LoVo (cell line): ENCODE results near the gene ZNF235.
"Not testable (repeated sequence)": the region's sequence is repeated elsewhere in the genome, so short reads cannot be mapped to it uniquely, and the experiment has no call there.

ENCODE experiments used
- DNase-seq: peaks from one replicate; pipeline ENCODE4 v3.0.0-alpha.2; 2016; ENCODE audit warnings: low spot score

The ZNF235 gene

DNA sequence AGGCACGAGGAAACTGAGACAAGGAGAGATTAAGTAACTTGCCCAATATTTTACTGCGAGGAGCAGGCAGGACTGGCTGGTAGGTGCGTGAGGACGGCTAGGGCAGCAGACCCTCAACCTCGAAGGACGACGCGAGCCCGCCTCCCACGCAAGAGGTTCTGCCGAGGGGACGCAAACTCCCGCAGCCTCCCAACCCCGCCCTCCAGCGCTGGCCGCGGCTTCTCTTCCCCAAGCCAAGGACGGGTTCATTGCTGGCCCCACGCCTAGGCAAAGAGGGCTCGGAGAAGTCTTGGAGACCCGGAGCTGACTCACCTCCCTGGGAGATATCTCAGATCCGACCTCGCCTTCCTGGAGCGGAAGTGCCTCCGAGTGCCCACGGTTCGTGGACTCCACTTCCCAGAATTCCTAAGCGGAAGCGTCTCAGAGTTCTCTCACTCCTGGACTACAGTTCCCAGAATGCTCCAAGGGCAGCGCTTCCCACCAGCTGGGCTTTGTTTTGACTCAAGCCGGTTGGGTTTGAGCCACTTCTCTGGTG is at the start of gene ZNF235:
Gene ZNF235, minus strand, starts transcription at position 367 of the 535 bp plus-strand sequence. CDS start 1,621 bp downstream, outside the sequence.
- peak; percentile 26 for DNase-seq

GRCh38 chr19:44346556-44346955 is 41.7 kb upstream of the ZNF235 start:
- no peak for DNase-seq

GRCh38 chr19:44345959-44346358 is 41.1 kb upstream of the ZNF235 start:
- DNase-seq: no peak

GRCh38 chr19:44344255-44344654 is 39.4 kb upstream of the ZNF235 start:
- DNase-seq: no peak

GRCh38 chr19:44341794-44342193 is 37.0 kb upstream of the ZNF235 start:
- no peak for DNase-seq

GRCh38 chr19:44334639-44335038 is 29.8 kb upstream of the ZNF235 start:
- not testable (repeated sequence) for DNase-seq

GRCh38 chr19:44332145-44332544 is 27.3 kb upstream of the ZNF235 start:
- no peak for DNase-seq

DNA sequence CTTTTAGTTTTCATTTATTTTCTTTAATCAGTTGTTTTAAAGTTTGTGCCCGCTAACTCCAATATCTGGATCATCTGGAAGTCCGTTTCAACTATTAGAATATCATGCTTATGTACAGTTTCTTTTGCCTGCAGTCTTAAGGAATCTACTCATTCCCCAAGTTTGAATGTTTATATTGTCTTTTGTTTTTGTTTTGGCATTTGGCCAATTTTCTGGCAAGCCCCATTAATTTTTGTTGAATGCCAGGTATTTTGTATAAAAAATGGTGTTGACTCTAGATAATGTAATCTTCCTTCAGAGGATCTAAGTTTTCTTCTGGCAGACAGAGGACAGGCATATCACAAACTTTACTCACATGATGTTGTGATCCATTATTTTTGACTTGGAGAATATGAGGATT is 11.1 kb upstream of the ZNF235 start:
- no peak for DNase-seq

- DNase-seq: no peak
These were observed 8.4 kb upstream of the ZNF235 start for GRCh38 chr19:44313231-44313630.

DNA sequence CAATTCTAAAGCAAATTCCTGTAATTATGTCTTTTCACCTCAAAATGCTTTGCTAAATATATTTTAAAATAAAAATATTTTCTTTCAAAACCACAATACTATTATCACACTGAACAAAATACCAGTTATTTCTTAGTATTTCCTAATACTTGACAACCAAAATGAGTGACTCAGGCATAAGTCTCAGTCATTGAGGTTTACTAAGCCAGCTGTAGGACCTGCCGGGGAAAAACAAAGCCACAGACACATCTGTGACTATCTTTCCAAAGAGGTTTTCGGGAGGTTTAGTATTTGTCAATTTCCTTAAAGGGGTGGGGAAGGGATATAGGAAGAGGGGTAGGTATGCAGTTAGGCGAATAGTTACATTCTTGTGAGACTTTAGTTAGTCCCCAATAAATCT is 3.2 kb upstream of the ZNF235 start:
- no peak for DNase-seq

GRCh38 chr19:44306283-44306682 is 1.5 kb upstream of the ZNF235 start:
- DNase-seq: no peak

DNA sequence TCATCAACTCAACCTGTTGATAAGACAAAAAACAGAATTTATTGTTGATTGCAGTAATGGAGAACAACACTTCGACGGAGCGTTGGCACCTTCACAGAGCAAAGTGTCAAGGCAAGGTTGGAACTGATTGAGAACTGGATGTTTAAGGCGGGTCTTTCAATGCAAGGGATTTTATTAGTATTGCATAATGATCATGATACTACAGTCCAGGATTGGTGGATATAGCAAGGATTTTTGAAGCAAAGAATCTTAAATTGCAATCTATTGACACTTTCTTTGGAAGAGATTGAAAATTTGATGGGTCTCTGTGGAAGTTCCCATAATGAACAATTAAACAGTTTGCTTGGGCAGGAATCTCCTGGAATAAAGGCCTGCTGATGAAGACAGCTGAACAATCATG is 632 bp upstream of the ZNF235 start:
- DNase-seq: no peak

DNA sequence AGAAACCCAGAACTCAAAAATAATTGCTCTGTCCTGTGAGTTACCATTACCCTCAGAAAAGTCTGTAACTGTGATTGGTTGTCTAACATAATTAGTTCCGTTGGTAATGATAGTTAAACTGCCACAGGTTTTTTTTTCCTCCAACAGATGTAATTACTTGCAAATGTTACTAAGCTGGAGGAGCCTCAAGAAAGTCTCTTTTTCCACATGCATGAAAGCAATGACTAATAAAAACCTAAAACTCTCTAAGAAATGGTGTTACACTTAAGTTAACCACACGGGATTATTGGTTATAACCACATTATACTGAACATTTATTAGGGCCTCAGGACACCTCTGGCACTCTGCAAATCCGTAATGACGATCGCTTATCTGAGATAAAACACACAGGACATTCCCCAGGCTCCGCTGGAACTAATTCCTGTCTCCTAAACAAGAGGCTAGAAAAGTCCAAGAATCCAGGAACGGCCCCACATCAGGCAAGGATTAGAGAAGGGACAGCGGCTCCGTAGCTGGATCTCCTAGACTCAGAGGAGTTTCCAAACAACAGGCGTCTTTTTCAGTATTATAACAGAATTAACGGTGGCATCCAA is 753 bp downstream of the ZNF235 start:
- DNase-seq: no peak

GRCh38 chr19:44303320-44303719 is 1.5 kb downstream of the ZNF235 start:
- no peak for DNase-seq

DNA sequence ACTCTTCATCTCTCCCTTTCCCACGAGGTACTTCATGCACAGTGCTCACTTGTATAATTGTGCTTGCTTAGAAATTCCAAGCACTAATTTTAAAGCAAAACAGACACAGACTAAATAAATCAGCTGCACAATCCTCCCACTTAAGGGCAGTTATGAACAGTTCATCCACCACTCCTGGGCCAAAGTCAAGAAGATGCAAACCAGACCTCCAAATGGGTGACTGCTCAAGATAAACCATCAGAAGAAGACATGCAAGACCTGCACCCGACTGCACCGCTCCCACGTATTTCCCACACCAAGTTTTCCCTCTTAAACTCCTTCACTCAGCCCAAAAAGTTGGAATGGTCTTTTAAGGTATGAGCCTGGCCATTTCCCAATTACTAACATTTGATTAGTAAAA is 19.9 kb downstream of the ZNF235 start:
- DNase-seq: no peak

- DNase-seq: no peak
These were observed 22.0 kb downstream of the ZNF235 start for GRCh38 chr19:44282846-44283245.

GRCh38 chr19:44280916-44281315 is 23.9 kb downstream of the ZNF235 start:
- no peak for DNase-seq

DNA sequence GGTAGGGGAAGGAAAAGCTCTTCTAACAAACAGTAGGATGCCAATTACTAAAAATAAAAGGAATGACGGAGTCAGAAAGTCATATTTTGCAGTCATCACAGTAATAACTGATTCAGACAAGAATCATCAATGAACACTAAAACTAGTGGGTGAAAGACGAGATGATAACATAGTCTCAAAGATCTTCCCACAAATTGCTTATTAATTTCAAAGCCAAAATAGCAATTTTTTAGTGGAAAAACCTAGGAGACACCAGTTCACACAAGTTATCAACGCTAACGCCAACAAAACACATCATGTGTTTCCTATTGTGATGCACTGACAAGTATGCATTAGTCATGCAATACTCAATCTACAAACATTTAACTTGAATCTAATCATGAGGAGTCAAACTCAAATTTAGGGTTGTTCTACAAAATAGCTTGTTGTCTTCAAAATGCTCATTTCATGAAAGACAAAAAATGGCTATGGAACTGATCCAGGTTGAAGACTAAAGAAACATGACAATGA is 26.6 kb downstream of the ZNF235 start:
- DNase-seq: no peak

GRCh38 chr19:44277331-44277730 is 27.5 kb downstream of the ZNF235 start:
- DNase-seq: no peak

DNA sequence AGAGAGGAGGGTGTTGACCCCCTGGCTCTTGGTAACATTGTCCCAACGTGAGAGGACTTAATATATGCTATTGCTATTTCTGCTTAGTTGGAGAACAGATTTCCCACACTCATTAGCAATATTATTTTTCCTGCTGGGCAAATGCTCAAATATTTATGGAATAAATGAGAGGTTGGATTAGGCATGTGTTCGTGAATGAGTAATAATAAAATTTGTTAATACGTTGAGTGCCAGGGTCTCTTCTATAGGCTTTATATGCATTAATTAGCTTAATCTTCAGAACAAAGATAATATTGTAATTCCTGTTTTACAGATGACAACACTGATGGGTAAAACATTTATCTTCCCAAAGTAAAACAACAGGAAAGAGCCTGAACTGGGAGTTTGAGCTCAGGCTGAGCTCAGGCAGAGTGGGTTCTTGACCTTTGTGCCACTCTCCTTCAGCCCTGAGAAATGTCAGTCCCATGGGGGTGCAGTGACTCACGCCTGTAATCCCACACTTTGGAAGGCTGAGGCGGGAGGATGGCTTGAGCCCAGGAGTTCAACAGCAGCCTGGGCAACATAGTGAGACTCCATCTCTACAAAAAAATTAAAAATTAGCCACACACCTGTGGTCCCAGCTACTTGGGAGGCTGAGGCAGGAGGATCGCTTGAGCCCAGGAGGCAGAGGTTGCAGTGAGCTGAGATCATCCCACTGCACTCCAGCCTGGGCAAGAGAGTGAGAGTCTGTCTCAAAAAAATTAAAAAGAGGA is 44.0 kb downstream of the ZNF235 start:
- DNase-seq: no peak

- DNase-seq: no peak
These were observed 44.5 kb downstream of the ZNF235 start for GRCh38 chr19:44260343-44260681.

GRCh38 chr19:44258835-44259413 is 45.9 kb downstream of the ZNF235 start:
- no peak for DNase-seq

GRCh38 chr19:44258136-44258535 is 46.7 kb downstream of the ZNF235 start:
- no peak for DNase-seq
